Neural cell (in vitro differentiated cells): Measurements from ENCODE around the gene SEC23IP. TPM values are rescaled to one million over a fixed set of nuclear protein-coding genes. Genes with fewer than 3 reads are reported as not detected.

Experiments
- H2AFZ ChIP-seq: fragments of 200-600, 300-800 bp; sonication (generic), shearing (Covaris generic); 2 replicates; pipeline ENCODE4 v1.6.0; 2014; ENCODE audit warnings: low read depth, mild to moderate bottlenecking, antibody characterized with exemption, low read length, moderate library complexity
- H3F3A ChIP-seq: fragments of 200-600 bp; shearing (Covaris generic); 2 replicates; pipeline ENCODE4 v1.6.1; 2016; ENCODE audit warnings: mild to moderate bottlenecking, moderate library complexity, mixed read lengths, antibody characterized with exemption, low read length; ENCODE audit not compliant: insufficient read depth, poor library complexity, severe bottlenecking
- H3K27ac ChIP-seq: fragments of 200-600, 300-800 bp; sonication (generic), shearing (Covaris generic); 2 replicates; pipeline ENCODE4 v1.5.1; 2014; ENCODE audit warnings: mild to moderate bottlenecking, low read length, moderate library complexity
- H3K27me3 ChIP-seq: fragments of 300-800, 200-600 bp; sonication (generic), shearing (Covaris generic); 2 replicates; pipeline ENCODE4 v1.6.0; 2014; ENCODE audit warnings: mild to moderate bottlenecking, low read depth, low read length, moderate library complexity; ENCODE audit not compliant: insufficient read depth
- H3K36me3 ChIP-seq: fragments of 300-800, 200-600 bp; sonication (generic), shearing (Covaris generic); 2 replicates; pipeline ENCODE4 v1.5.1; 2014; ENCODE audit warnings: mild to moderate bottlenecking, antibody characterized with exemption, low read length, moderate library complexity; ENCODE audit not compliant: insufficient read depth
- H3K4me2 ChIP-seq: fragments of 300-800, 200-600 bp; sonication (generic), shearing (Covaris generic); 2 replicates; pipeline ENCODE4 v1.6.0; 2014; ENCODE audit warnings: mild to moderate bottlenecking, low read length
- H3K4me3 ChIP-seq: fragments of 300-800, 200-600 bp; sonication (generic), shearing (Covaris generic); 2 replicates; pipeline ENCODE4 v1.5.1; 2014; ENCODE audit warnings: mild to moderate bottlenecking, low read length, moderate library complexity
- H3K79me2 ChIP-seq: fragments of 200-600 bp; shearing (Covaris generic); replicated peaks from 2 replicates; pipeline ENCODE4 v1.6.0; 2014; ENCODE audit warnings: mild to moderate bottlenecking, low read length, moderate library complexity; ENCODE audit not compliant: insufficient read depth
- H3K9ac ChIP-seq: fragments of 300-800, 200-600 bp; sonication (generic), shearing (Covaris generic); 2 replicates; pipeline ENCODE4 v1.6.1; 2016; ENCODE audit warnings: mild to moderate bottlenecking, low read length, mixed read lengths
- H3K9me2 ChIP-seq: fragments of 200-600 bp; shearing (Covaris generic); 2 replicates; pipeline ENCODE4 v1.6.1; 2016; ENCODE audit warnings: mild to moderate bottlenecking, low read length, mixed read lengths; ENCODE audit not compliant: insufficient read depth
- H3K9me3 ChIP-seq: fragments of 200-600, 300-800 bp; sonication (generic), shearing (Covaris generic); 2 replicates; pipeline ENCODE4 v1.6.1; 2016; ENCODE audit warnings: mild to moderate bottlenecking, mixed run types, low read length, moderate library complexity, mixed read lengths
- H4K20me1 ChIP-seq: fragments of 200-600 bp; shearing (Covaris generic); 2 replicates; pipeline ENCODE4 v1.6.1; 2016; ENCODE audit warnings: mild to moderate bottlenecking, mixed run types; ENCODE audit not compliant: insufficient read depth
- EP300 ChIP-seq: fragments of 450-650 bp; conservative IDR thresholded peaks from 2 replicates; pipeline ENCODE4 v1.6.1; 2014; ENCODE audit warnings: antibody characterized with exemption, mild to moderate bottlenecking, moderate library complexity; ENCODE audit not compliant: poor library complexity, severe bottlenecking
- EZH2 ChIP-seq: fragments of 200-600, 300-800 bp; shearing (Covaris generic), sonication (generic); IDR thresholded peaks from 2 replicates; pipeline ENCODE4 v1.6.1; 2014; ENCODE audit warnings: antibody characterized with exemption, low read length, borderline replicate concordance, mild to moderate bottlenecking; ENCODE audit not compliant: insufficient read depth, poor library complexity, severe bottlenecking
- MXI1 ChIP-seq: fragments of 450-650 bp; conservative IDR thresholded peaks from 2 replicates; pipeline ENCODE4 v1.6.1; 2014; ENCODE audit warnings: antibody characterized with exemption, mild to moderate bottlenecking; ENCODE audit not compliant: poor library complexity, severe bottlenecking
- POLR2AphosphoS5 ChIP-seq: IDR thresholded peaks from 2 replicates; pipeline ENCODE4 v1.6.1; 2012
- RAD21 ChIP-seq: fragments of 450-650 bp; conservative IDR thresholded peaks from 2 replicates; pipeline ENCODE4 v1.6.1; 2014; ENCODE audit warnings: antibody characterized with exemption, mild to moderate bottlenecking, moderate library complexity
- SMC3 ChIP-seq: fragments of 450-650 bp; conservative IDR thresholded peaks from 2 replicates; pipeline ENCODE4 v1.6.1; 2014; ENCODE audit warnings: antibody characterized with exemption, mild to moderate bottlenecking, moderate library complexity; ENCODE audit not compliant: poor library complexity
- TAF1 ChIP-seq: IDR thresholded peaks from 2 replicates; pipeline ENCODE4 v1.6.1; 2012; ENCODE audit warnings: low read depth
- polyA plus RNA-seq: library from polyadenylated mRNA; depleted of rRNA; stranded (reverse); fragments of >200 nt; gene quantifications from 2 replicates; pipeline ENCODE4 v1.2.3, GENCODE V29; 2014
- small RNA-seq, 3 experiments: library from RNA; depleted of rRNA; stranded (forward); fragments of <200 nt; gene quantifications; one replicate each; pipeline ENCODE3, GENCODE V24; 2012
- TF ChIP-seq, protein P1 (sequence below): IDR thresholded peaks from 2 replicates; pipeline ENCODE4 v1.6.1; 2012; ENCODE audit warnings: borderline replicate concordance
- TF ChIP-seq, protein P2 (sequence below): fragments of 450-650 bp; IDR thresholded peaks from 2 replicates; pipeline ENCODE4 v1.5.1; 2014; ENCODE audit warnings: antibody characterized with exemption, mild to moderate bottlenecking, moderate library complexity; ENCODE audit not compliant: poor library complexity, severe bottlenecking

Gene SEC23IP
- polyA plus RNA-seq, 1 donor from 2014 or later = 13.8 TPM

DNA sequence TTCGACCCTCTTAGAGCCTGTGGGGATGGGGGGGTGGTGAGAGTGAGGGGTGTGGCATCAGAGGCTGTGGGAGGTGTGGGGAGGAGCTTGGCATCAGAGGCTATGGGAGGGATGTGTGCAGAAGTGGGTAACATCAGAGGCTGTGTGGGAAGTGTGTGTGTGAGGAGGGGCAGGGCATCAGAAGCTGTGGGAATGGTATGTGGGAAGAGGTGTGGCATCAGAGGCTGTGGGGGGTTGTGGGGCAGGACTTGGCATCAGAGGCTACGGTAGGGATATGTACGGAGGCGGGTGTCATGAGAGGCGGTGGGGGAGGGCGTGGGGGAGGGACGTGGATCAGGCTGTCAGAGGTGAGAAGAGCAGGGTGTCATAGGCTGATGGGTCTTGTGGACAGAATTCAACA, 97.4 kb downstream of the SEC23IP start:
- no peak overlapping the region for H2AFZ ChIP-seq
- H3K27ac ChIP-seq = no peak overlapping the region
- H3K36me3 ChIP-seq = no peaks in the 10 kb centered on the region
- H3K4me2 ChIP-seq = no peak overlapping the region
- H3K27me3 ChIP-seq = no peaks in the 10 kb centered on the region
- H3F3A ChIP-seq = no peaks in the 10 kb centered on the region
- H3K9me3 ChIP-seq = no peaks in the 10 kb centered on the region
- no peaks in the 10 kb centered on the region for H3K9me2 ChIP-seq
- H3K4me3 ChIP-seq = no peak overlapping the region
- no peak overlapping the region for H3K9ac ChIP-seq
- TF ChIP-seq EP300 (no peak), POLR2AphosphoS5 (no peak), EZH2 (no peak), RAD21 (no peak)
- H3K79me2 ChIP-seq = no peaks in the 10 kb centered on the region
- no peaks in the 10 kb centered on the region for H4K20me1 ChIP-seq

DNA sequence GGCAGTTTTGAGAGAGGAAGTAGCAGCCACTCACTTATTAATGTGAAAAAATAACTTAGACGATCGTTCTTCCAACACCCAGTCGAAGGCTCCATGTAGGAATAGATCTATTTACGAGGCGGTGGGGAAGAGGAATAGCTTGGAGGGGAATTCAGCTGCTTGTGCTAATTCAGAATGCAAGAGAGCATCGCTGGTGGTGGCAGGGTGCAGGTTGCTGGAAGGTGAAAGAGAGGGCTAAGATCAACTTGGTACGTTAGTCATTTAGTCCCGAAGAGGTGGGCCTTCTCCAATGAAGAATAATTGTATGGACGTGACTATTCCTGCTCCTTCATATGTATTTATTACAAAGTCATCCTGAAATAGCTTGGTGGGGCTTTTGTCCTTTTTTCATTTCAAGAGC, 98.5 kb downstream of the SEC23IP start:
- no peak overlapping the region for H3K9ac ChIP-seq
- no peaks in the 10 kb centered on the region for H3F3A ChIP-seq
- TF ChIP-seq EP300 (no peak), SMC3 (no peak)
- no peaks in the 10 kb centered on the region for H3K27me3 ChIP-seq
- no peaks in the 10 kb centered on the region for H3K79me2 ChIP-seq
- no peak overlapping the region for H3K4me3 ChIP-seq
- H3K4me2 ChIP-seq = no peak overlapping the region
- H3K9me3 ChIP-seq = no peaks in the 10 kb centered on the region
- H3K36me3 ChIP-seq = no peaks in the 10 kb centered on the region
- no peaks in the 10 kb centered on the region for H3K9me2 ChIP-seq
- H2AFZ ChIP-seq = no peak overlapping the region
- H3K27ac ChIP-seq = no peak overlapping the region
- H4K20me1 ChIP-seq = no peaks in the 10 kb centered on the region

GRCh38 chr10:119991816-119992215, 99.3 kb downstream of the SEC23IP start:
- H3K9ac ChIP-seq = no peak overlapping the region
- no peak overlapping the region for H2AFZ ChIP-seq
- H3K4me2 ChIP-seq = no peak overlapping the region
- no peaks in the 10 kb centered on the region for H3K79me2 ChIP-seq
- no peaks in the 10 kb centered on the region for H3K27me3 ChIP-seq
- no peaks in the 10 kb centered on the region for H3K9me2 ChIP-seq
- no peaks in the 10 kb centered on the region for H4K20me1 ChIP-seq
- no peaks in the 10 kb centered on the region for H3K36me3 ChIP-seq
- no peak overlapping the region for H3K27ac ChIP-seq
- no peaks in the 10 kb centered on the region for H3F3A ChIP-seq
- no peak overlapping the region for H3K4me3 ChIP-seq
- TF ChIP-seq SMC3 (no peak), EZH2 (no peak), POLR2AphosphoS5 (no peak), MXI1 (no peak), RAD21 (no peak), TAF1 (no peak), EP300 (no peak)
- TF ChIP-seq, protein P1, sequence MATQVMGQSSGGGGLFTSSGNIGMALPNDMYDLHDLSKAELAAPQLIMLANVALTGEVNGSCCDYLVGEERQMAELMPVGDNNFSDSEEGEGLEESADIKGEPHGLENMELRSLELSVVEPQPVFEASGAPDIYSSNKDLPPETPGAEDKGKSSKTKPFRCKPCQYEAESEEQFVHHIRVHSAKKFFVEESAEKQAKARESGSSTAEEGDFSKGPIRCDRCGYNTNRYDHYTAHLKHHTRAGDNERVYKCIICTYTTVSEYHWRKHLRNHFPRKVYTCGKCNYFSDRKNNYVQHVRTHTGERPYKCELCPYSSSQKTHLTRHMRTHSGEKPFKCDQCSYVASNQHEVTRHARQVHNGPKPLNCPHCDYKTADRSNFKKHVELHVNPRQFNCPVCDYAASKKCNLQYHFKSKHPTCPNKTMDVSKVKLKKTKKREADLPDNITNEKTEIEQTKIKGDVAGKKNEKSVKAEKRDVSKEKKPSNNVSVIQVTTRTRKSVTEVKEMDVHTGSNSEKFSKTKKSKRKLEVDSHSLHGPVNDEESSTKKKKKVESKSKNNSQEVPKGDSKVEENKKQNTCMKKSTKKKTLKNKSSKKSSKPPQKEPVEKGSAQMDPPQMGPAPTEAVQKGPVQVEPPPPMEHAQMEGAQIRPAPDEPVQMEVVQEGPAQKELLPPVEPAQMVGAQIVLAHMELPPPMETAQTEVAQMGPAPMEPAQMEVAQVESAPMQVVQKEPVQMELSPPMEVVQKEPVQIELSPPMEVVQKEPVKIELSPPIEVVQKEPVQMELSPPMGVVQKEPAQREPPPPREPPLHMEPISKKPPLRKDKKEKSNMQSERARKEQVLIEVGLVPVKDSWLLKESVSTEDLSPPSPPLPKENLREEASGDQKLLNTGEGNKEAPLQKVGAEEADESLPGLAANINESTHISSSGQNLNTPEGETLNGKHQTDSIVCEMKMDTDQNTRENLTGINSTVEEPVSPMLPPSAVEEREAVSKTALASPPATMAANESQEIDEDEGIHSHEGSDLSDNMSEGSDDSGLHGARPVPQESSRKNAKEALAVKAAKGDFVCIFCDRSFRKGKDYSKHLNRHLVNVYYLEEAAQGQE = no peak
- TF ChIP-seq, protein P2, sequence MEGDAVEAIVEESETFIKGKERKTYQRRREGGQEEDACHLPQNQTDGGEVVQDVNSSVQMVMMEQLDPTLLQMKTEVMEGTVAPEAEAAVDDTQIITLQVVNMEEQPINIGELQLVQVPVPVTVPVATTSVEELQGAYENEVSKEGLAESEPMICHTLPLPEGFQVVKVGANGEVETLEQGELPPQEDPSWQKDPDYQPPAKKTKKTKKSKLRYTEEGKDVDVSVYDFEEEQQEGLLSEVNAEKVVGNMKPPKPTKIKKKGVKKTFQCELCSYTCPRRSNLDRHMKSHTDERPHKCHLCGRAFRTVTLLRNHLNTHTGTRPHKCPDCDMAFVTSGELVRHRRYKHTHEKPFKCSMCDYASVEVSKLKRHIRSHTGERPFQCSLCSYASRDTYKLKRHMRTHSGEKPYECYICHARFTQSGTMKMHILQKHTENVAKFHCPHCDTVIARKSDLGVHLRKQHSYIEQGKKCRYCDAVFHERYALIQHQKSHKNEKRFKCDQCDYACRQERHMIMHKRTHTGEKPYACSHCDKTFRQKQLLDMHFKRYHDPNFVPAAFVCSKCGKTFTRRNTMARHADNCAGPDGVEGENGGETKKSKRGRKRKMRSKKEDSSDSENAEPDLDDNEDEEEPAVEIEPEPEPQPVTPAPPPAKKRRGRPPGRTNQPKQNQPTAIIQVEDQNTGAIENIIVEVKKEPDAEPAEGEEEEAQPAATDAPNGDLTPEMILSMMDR = no peak
- no peaks in the 10 kb centered on the region for H3K9me3 ChIP-seq

Small RNAs within 50 kb of the gene (small RNA-seq; reads per million reads assigned to genes)
- gene MIR4682 = 0 to 1.5 (median 0.94) reads per million in 3 experiments

Other genes starting within 250 kb of the SEC23IP start
- 0.28 and 0.61 TPM in 2 replicates for gene BAG3, start 241.3 kb upstream of the SEC23IP start, polyA plus RNA-seq
- gene INPP5F, start 166.7 kb upstream of the SEC23IP start, polyA plus RNA-seq = 103 and 114 TPM in 2 replicates
- gene MCMBP, start 19.9 kb upstream of the SEC23IP start, polyA plus RNA-seq = 58.0 and 60.4 TPM in 2 replicates